ENCODE measurements around the gene SHANK2.
"Not testable (repeated sequence)": the region's sequence is repeated elsewhere in the genome, so short reads cannot be mapped to it uniquely, and the experiment has no call there.

SHANK2 gene

GRCh38 chr11:71245601-71246391 is 6.6 kb downstream of the SHANK2 start:
- no peak for DNase-seq (ENCODE audit: low read depth in 3 of 3)

- no peak for DNase-seq (ENCODE audit: low read depth in 3 of 3)
These were observed 8.1 kb downstream of the SHANK2 start for GRCh38 chr11:71244116-71244810.

GRCh38 chr11:71242391-71242790 is 10.0 kb downstream of the SHANK2 start:
- no peak for DNase-seq (ENCODE audit: low read depth in 3 of 3)

- DNase-seq (ENCODE audit: low read depth in 3 of 3), result no peak
These were observed 10.6 kb downstream of the SHANK2 start for GRCh38 chr11:71241721-71242259.

- DNase-seq (ENCODE audit: low read depth in 3 of 3), result no peak
These were observed 11.3 kb downstream of the SHANK2 start for GRCh38 chr11:71240865-71241691.

GRCh38 chr11:71240061-71240690 is 12.2 kb downstream of the SHANK2 start:
- no peak for DNase-seq (ENCODE audit: low read depth in 3 of 3)

- no peak for DNase-seq (ENCODE audit: low read depth in 3 of 3)
These were observed 12.8 kb downstream of the SHANK2 start for GRCh38 chr11:71239581-71239980.

GRCh38 chr11:71238941-71239340 is 13.4 kb downstream of the SHANK2 start:
- no peak for DNase-seq (ENCODE audit: low read depth in 3 of 3)

GRCh38 chr11:71238285-71238875 is 14.0 kb downstream of the SHANK2 start:
- DNase-seq (ENCODE audit: low read depth in 3 of 3), result no peak

GRCh38 chr11:71237853-71238252 is 14.5 kb downstream of the SHANK2 start:
- no peak for DNase-seq (ENCODE audit: low read depth in 3 of 3)

GRCh38 chr11:71236836-71237475 is 15.4 kb downstream of the SHANK2 start:
- no peak for DNase-seq (ENCODE audit: low read depth in 3 of 3)

- DNase-seq (ENCODE audit: low read depth in 3 of 3), result no peak
These were observed 16.7 kb downstream of the SHANK2 start for GRCh38 chr11:71235719-71236118.

GRCh38 chr11:71233896-71234852 is 18.2 kb downstream of the SHANK2 start:
- DNase-seq (ENCODE audit: low read depth in 3 of 3), result not testable (repeated sequence)

GRCh38 chr11:71232364-71232763 is 20.0 kb downstream of the SHANK2 start:
- DNase-seq (ENCODE audit: low read depth in 3 of 3), result no peak

- DNase-seq (ENCODE audit: low read depth in 3 of 3), result no peak
These were observed 23.4 kb downstream of the SHANK2 start for GRCh38 chr11:71228961-71229360.

- no peak for DNase-seq (ENCODE audit: low read depth in 3 of 3)
These were observed 25.2 kb downstream of the SHANK2 start for GRCh38 chr11:71227058-71227659.

GRCh38 chr11:71223671-71224660 is 28.4 kb downstream of the SHANK2 start:
- DNase-seq (ENCODE audit: low read depth in 3 of 3), result no peak

GRCh38 chr11:71223081-71223405 is 29.3 kb downstream of the SHANK2 start:
- no peak for DNase-seq (ENCODE audit: low read depth in 3 of 3)

Measured in stimulated activated CD4-positive, alpha-beta T cell treated with anti-CD3 and anti-CD28 coated beads, TNF-alpha, amount 100 ng/mL, for 48 hours (primary cell).